ENCODE results near the gene CDC42EP4. TPM values are rescaled to one million over a fixed set of nuclear protein-coding genes. Genes with fewer than 3 reads are reported as not detected.

The CDC42EP4 gene
- total RNA-seq, 4 donors from 2014 or later = 35.8 to 57.0 (median 47.1) TPM

DNA sequence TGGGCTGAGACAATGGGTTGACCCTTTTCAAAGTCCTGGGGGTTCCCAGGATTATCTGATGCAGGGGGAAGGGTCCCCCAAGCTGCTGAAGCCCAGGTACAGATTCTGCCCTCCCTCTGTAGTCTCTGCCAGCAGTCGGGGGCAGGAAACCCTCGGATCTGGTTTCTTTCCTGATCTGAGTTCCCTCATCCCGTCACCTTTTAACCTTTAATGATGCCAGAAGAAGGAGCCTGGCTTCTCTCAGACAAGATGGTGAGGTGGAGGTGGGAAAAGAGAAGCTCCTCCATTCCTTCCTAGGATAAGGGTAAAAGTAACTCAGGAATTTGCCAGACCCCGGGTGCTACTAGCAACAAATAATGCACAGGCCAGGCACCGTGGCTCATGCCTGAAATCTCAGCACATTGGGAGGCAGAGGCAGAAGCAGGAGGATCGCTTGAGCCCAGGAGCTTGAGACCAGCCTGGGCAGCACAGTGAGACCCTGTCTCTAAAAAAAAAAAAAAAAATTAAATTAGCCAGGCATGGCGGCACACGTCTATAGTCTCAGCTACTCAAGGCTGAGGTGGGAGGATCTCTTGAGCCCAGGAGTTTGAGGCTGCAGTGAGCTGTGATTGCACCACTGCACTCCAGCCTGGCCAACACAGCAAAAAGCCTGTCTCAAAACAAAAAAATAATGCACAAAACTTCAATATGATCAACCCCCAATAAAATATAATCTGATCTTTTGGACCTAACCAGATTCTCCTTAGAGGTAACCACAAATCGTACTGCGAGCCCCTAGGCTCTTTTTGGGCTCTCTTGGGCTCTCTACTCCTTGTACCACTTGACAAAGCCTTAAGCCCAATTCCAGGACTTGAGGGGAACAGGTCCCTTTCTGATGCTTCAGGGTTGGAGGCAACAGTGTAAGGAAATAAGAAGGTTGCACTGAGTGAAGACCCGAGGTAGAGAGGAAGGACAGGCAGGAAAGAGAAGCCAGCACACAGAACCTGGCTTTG is 5.7 kb downstream of the CDC42EP4 start:
- no peak for TF ChIP-seq POLR2A (IDR thresholded peaks at IDR 0.05)
- TF ChIP-seq, protein P1, sequence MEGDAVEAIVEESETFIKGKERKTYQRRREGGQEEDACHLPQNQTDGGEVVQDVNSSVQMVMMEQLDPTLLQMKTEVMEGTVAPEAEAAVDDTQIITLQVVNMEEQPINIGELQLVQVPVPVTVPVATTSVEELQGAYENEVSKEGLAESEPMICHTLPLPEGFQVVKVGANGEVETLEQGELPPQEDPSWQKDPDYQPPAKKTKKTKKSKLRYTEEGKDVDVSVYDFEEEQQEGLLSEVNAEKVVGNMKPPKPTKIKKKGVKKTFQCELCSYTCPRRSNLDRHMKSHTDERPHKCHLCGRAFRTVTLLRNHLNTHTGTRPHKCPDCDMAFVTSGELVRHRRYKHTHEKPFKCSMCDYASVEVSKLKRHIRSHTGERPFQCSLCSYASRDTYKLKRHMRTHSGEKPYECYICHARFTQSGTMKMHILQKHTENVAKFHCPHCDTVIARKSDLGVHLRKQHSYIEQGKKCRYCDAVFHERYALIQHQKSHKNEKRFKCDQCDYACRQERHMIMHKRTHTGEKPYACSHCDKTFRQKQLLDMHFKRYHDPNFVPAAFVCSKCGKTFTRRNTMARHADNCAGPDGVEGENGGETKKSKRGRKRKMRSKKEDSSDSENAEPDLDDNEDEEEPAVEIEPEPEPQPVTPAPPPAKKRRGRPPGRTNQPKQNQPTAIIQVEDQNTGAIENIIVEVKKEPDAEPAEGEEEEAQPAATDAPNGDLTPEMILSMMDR (IDR thresholded peaks at IDR 0.05 in 4 of 5, conservative IDR thresholded peaks at IDR 0.05 in 1 of 5) = no peak
- no peak for ATAC-seq
- H3K36me3 ChIP-seq = no peaks in the 10 kb centered on the region
- peak overlapping the region; percentile 92 to 100 (median 98) for H3K27ac ChIP-seq
- no peaks in the 10 kb centered on the region for H3K27me3 ChIP-seq
- intact Hi-C loops (cut with DNase I; ENCODE audit: low total_unique reads) = no loop called here
- peak overlapping the region; percentile 43 to 82 (median 52) for H3K4me3 ChIP-seq
- peaks cover 61 to 78% of the 10 kb centered on the region in 2 donors for H3K4me1 ChIP-seq
- H3K9me3 ChIP-seq = no peaks in the 10 kb centered on the region
- no peak for DNase-seq
- in situ Hi-C loops (cut with MboI; ENCODE audit: low sequenced_read_pairs in 4 of 4) = no loop called here

DNA sequence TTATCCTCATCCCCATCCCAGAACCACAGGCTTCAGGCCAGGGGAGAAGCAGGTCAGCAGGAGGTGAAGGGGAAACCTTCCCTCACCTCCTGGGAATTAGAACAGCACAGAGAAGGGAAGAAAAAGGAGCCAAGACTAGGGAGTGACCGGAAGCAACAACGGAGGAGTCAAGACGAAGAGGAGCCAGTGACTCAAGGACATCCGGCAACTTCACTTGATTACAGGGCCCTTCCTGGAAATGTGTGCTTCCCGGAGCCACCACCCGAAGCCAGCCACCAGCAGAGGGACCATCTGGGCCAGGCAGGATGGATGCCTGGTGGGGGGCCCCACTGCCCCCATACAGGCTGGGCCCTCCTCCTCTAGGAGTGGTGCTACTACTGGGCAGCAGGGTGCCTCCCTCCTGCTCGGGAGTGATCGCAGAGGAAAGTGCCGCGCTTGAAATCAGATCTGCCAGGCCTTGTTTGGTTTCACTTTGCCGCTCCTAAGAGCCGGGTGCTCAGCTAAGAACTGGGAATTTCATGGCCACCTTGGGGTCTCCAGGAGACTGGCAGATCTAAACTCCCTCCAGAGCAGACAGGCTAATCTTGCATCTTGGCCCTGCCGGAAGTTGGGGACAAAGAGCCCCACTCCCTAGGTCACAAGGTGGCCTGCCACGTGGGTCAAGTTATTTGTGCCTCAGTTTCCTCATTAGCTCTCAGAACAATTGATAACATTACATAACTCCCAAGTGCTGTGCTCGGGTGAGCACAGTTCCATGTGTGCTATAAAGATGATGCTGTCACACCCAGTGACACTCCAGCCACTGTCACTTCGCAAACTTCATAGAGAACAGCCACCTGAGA is 6.6 kb downstream of the CDC42EP4 start:
- Histone ChIP-seq H3K9me3 (no peaks in the 10 kb centered on the region), H3K27me3 (no peaks in the 10 kb centered on the region), H3K4me3 (peak overlapping the region; percentile 43 to 82 (median 52)), H3K4me1 (peaks cover 67 to 75% of the 10 kb centered on the region in 2 donors), H3K36me3 (no peaks in the 10 kb centered on the region), H3K27ac (peak overlapping the region; percentile 92 to 100 (median 98))
- peak; percentile 10 to 19 for TF ChIP-seq POLR2A (IDR thresholded peaks at IDR 0.05)
- TF ChIP-seq, protein P1 (IDR thresholded peaks at IDR 0.05 in 4 of 5, conservative IDR thresholded peaks at IDR 0.05 in 1 of 5) = peak in 2 of 5 experiments; percentile 26 to 27
- in situ Hi-C loops (cut with MboI; ENCODE audit: low sequenced_read_pairs in 4 of 4) = no loop called here
- DNase-seq (peak in 1 of 2 donors; percentile 42), ATAC-seq (peak; percentile 67 to 75)
- intact Hi-C loops (cut with DNase I; ENCODE audit: low total_unique reads) = no loop called here

DNA sequence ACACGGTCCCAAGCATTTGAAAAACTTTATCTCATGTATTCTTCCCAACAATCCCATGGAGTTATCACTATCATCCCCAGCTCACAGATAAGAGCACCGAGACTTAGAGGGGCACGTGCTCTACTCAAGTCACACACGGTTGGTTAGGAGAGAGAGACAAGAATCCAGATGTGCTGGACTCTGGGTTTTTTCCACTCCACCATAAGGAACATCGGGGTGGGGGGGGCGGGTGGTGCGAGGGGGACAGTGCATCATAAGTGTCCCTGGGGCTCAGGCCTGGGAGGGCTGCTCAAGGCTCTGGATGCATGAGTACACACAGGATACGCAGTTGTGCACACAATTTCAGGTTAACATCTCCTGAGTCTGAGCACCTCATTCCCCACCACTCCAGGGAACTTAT is 7.4 kb downstream of the CDC42EP4 start:
- Histone ChIP-seq H3K9me3 (no peaks in the 10 kb centered on the region), H3K36me3 (no peaks in the 10 kb centered on the region), H3K4me3 (peak overlapping the region; percentile 43 to 82 (median 52)), H3K27me3 (no peaks in the 10 kb centered on the region), H3K4me1 (peaks cover 71 to 75% of the 10 kb centered on the region in 2 donors), H3K27ac (peak overlapping the region; percentile 92 to 100 (median 98))
- in situ Hi-C loops (cut with MboI; ENCODE audit: low sequenced_read_pairs in 4 of 4) = no loop called here
- TF ChIP-seq, protein P1 (IDR thresholded peaks at IDR 0.05 in 4 of 5, conservative IDR thresholded peaks at IDR 0.05 in 1 of 5) = no peak
- TF ChIP-seq POLR2A (IDR thresholded peaks at IDR 0.05) = no peak
- intact Hi-C loops (cut with DNase I; ENCODE audit: low total_unique reads) = no loop called here
- peak; percentile 2 to 9 for ATAC-seq
- no peak for DNase-seq

DNA sequence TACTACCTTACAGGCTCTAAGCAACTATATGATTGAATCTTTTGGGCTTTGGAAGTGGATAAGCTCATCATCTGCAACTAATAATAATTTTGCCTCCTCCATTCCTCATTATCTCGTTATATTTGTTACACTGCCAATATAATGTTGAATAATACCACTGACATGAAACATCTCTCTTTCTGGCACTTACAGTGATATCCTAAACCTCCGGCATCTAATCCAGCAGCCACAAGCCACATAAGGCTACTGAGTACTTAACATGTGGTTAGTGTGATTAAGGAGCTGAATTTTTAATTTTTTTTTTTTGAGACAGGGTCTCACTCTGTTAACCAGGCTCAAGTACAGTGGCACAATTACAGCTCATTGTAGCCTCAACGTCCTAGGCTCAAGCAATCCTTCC is 9.6 kb downstream of the CDC42EP4 start:
- TF ChIP-seq POLR2A (IDR thresholded peaks at IDR 0.05) = no peak
- TF ChIP-seq, protein P1 (IDR thresholded peaks at IDR 0.05 in 4 of 5, conservative IDR thresholded peaks at IDR 0.05 in 1 of 5) = no peak
- H3K4me1 ChIP-seq = peaks cover 66 to 71% of the 10 kb centered on the region in 2 donors
- peak overlapping the region in 2 of 4 donors; percentile 31 to 67 for H3K27ac ChIP-seq
- H3K27me3 ChIP-seq = no peaks in the 10 kb centered on the region
- intact Hi-C loops (cut with DNase I; ENCODE audit: low total_unique reads) = no loop called here
- in situ Hi-C loops (cut with MboI; ENCODE audit: low sequenced_read_pairs in 4 of 4) = no loop called here
- DNase-seq (no peak), ATAC-seq (no peak)
- no peaks in the 10 kb centered on the region for H3K36me3 ChIP-seq
- no peaks in the 10 kb centered on the region for H3K9me3 ChIP-seq
- no peak overlapping the region for H3K4me3 ChIP-seq
